AG04450 (cell line): ENCODE results near the gene ZNF804B. TPM values are rescaled to one million over a fixed set of nuclear protein-coding genes. Genes with fewer than 3 reads are reported as not detected.

Experiments
- CTCF ChIA-PET: fragments of 300-600, 350-600 bp; formaldehyde crosslinking; extraction: SDS; loops from one replicate; lab custom pipeline; 2022; ENCODE audit warnings: antibody characterized with exemption, inconsistent platforms; lab: Charles Lee
- POLR2A ChIA-PET: fragments of 350-600 bp; formaldehyde crosslinking; extraction: SDS; loops from one replicate; lab custom pipeline; 2021; ENCODE audit warnings: antibody characterized with exemption, inconsistent platforms; lab: Yijun Ruan, JAX
- DNase-seq: peaks from one replicate; pipeline ENCODE4 v3.0.0-alpha.2; 2011; ENCODE audit warnings: low read depth, low spot score
- H3K27ac ChIP-seq: one replicate; pipeline ENCODE4 v1.5.1; 2012; ENCODE audit warnings: low read depth, low read length, control low read depth
- H3K27me3 ChIP-seq: one replicate; pipeline ENCODE4 v1.6.0; 2012; ENCODE audit warnings: low read length; ENCODE audit not compliant: control insufficient read depth, insufficient read depth
- H3K4me3 ChIP-seq: 2 replicates; pipeline ENCODE4 v1.5.1; 2011; ENCODE audit warnings: mild to moderate bottlenecking, low read depth, low read length, control low read depth
- H3K9me3 ChIP-seq: 2 replicates; pipeline ENCODE4 v1.5.1; 2012; ENCODE audit warnings: low read length; ENCODE audit not compliant: control insufficient read depth, insufficient read depth
- polyA plus RNA-seq: library from polyadenylated mRNA; depleted of rRNA; stranded (reverse); fragments of >200 nt; gene quantifications from 2 replicates; pipeline ENCODE4 v1.2.3, GENCODE V29; 2011
- TF ChIP-seq, protein P1 (sequence below): IDR thresholded peaks from 2 replicates; pipeline ENCODE4 v1.5.1; 2011; ENCODE audit warnings: low read depth, low read length, control low read depth, inconsistent platforms

Gene ZNF804B
- polyA plus RNA-seq, 1 experiment = not detected

DNA sequence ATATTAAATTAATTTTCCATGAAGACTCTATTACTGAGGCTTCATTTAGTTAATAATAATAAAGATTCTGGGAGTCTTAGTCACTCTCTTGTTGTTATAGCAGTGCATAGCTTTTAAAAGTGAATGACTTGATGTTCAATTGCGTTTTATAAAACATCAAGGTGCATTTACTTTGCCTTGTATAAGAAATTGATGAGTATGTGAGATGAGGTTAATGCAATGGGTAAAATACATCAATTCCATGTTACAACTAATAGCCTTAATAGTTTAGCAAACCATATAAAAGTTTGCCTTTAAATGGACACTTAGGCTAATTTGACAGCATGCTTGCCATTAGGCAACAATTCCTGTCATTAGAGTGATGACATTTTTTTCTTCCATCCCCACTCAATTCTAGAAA, 209.7 kb downstream of the ZNF804B start:
- TF ChIP-seq, protein P1, sequence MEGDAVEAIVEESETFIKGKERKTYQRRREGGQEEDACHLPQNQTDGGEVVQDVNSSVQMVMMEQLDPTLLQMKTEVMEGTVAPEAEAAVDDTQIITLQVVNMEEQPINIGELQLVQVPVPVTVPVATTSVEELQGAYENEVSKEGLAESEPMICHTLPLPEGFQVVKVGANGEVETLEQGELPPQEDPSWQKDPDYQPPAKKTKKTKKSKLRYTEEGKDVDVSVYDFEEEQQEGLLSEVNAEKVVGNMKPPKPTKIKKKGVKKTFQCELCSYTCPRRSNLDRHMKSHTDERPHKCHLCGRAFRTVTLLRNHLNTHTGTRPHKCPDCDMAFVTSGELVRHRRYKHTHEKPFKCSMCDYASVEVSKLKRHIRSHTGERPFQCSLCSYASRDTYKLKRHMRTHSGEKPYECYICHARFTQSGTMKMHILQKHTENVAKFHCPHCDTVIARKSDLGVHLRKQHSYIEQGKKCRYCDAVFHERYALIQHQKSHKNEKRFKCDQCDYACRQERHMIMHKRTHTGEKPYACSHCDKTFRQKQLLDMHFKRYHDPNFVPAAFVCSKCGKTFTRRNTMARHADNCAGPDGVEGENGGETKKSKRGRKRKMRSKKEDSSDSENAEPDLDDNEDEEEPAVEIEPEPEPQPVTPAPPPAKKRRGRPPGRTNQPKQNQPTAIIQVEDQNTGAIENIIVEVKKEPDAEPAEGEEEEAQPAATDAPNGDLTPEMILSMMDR = no peak
- DNase-seq = no peak
- POLR2A ChIA-PET = no interaction called here

DNA sequence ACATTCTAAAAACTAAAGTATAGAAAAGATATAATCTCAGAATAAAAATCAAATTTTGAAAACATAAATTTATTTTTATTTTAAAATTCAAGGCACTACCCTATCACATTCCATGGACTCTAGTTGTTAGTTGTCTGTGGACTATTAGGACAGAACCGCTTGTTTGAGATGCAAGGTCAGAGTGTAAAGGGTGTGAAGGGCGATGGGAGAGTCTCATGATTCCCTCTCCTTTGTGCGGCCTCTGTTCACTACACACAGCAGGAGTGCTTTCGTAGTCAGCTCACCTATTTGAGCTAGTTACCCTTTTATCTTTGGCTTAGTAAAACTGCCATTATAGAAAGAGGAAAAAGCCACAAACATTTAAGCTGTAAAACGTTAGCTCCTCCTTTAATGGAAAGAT, 225.8 kb downstream of the ZNF804B start:
- TF ChIP-seq, protein P1 = no peak
- Histone ChIP-seq H3K9me3 (peaks cover 12% of the 10 kb centered on the region; the same call in 1 of the 2 replicates), H3K4me3 (no peak overlapping the region), H3K27ac (no peak overlapping the region), H3K27me3 (no peaks in the 10 kb centered on the region)
- POLR2A ChIA-PET = no interaction called here
- no peak for DNase-seq
- CTCF ChIA-PET = no interaction called here

More for the DNA sequence above, 209.7 kb downstream of the ZNF804B start:
- CTCF ChIA-PET = no interaction called here
- Histone ChIP-seq H3K9me3 (peaks cover 3% of the 10 kb centered on the region; the same call in 1 of the 2 replicates), H3K27me3 (no peaks in the 10 kb centered on the region), H3K27ac (no peak overlapping the region), H3K4me3 (no peak overlapping the region)

- Histone ChIP-seq H3K9me3 (no peaks in the 10 kb centered on the region), H3K4me3 (no peak overlapping the region), H3K27ac (no peak overlapping the region), H3K27me3 (no peaks in the 10 kb centered on the region)
- TF ChIP-seq, protein P1 = no peak
- no peak for DNase-seq
- POLR2A ChIA-PET = no interaction called here
- CTCF ChIA-PET = no interaction called here
Observed at GRCh38 chr7:89001306-89001705, 241.8 kb downstream of the ZNF804B start.

DNA sequence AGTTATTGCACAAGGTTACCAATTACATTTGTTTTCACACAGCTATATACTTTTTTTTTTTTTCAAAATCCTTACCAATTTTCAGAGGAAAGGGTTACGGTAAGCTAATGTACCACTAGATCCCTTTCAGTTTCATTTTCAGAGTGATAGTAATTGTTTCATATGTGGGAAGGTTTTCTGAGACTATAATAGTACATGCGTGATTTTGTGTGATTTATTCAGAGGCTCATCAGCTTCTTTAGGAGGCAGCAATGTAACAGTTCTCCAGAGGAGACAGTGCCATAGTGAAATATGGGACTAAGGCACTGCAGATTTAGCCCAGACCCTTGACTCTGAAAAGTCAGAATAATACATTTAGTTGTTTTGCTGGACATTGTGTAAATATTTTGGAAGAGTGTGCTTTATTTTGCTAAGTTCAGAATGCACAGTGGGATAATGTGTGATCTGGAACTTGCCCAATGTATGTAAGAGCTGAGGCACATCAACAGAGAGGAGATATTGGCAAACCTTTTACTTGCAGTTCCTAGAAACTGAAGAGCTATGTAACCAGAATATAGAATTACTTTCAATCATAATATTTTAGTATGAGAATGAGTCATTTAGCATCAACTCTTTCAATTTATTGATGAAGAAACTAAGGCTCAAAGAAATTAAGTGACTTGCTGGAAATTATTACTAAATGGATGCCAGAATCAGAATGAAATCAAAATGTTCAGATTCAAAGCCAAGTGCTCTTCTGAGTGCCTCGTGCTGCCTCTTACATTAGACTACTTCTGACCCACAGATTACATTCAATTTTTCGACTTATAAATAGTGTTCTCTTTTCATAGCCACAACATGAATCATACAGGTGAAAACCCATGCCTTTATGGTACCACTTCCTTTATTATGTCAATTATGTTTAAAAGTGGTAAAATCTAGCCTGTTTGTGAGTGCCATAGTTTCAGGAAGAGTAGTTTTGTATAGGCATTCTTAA, 243.8 kb downstream of the ZNF804B start:
- H3K27me3 ChIP-seq = no peaks in the 10 kb centered on the region
- POLR2A ChIA-PET = no interaction called here
- no peak for DNase-seq
- H3K4me3 ChIP-seq = no peak overlapping the region
- H3K9me3 ChIP-seq = no peaks in the 10 kb centered on the region
- CTCF ChIA-PET = no interaction called here
- TF ChIP-seq, protein P1 = no peak
- no peak overlapping the region for H3K27ac ChIP-seq

DNA sequence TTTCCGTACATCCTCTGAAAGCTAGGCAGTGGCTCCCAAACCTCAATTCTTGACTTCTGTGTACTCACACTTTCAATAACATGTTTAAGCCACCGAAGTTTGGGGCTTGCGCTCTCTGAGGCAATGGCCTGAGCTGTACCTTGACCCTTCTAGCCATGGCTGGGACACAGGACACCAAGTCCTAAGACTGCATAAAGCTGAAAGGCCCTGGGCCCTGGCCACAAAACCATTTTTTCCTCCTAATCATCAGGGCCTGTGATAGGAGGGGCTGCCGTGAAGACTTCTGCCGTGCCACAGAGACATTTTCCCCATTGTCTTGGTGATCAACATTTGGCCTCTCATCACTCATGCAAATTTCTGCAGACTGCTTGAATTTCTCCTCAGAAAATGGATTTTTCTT, 252.5 kb downstream of the ZNF804B start:
- TF ChIP-seq, protein P1 = no peak
- CTCF ChIA-PET = no interaction called here
- POLR2A ChIA-PET = no interaction called here

More for the DNA sequence above, 252.5 kb downstream of the ZNF804B start:
- Histone ChIP-seq H3K27ac (no peak overlapping the region), H3K9me3 (peaks cover 11% of the 10 kb centered on the region), H3K27me3 (no peaks in the 10 kb centered on the region), H3K4me3 (no peak overlapping the region)
- no peak for DNase-seq
